Measurements from ENCODE around the gene ERP27. TPM values are rescaled to one million over a fixed set of nuclear protein-coding genes. Genes with fewer than 3 reads are reported as not detected.

ERP27 gene
- total RNA-seq, 1 experiment from 2014 or later: not detected

DNA sequence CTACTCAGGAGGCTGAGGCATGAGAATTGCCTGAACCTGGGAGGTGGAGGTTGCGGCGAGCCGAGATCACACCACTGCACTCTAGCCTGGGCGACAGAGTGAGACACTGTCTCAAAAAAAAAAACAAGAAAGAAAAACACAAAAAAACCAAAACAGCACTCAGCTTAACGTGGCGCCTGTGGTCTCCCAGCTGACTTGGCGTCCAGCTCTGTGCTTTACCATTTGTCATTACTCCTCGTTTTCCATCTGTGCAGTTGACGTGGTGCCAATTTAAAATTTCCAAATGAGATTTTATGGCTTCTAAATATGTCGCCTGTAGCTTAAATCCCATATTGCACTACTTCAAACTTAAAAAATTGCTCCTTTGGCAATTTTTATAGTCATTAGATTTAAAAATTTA, 54.7 kb downstream of the ERP27 start (continued):
- TF ChIP-seq, protein P1, sequence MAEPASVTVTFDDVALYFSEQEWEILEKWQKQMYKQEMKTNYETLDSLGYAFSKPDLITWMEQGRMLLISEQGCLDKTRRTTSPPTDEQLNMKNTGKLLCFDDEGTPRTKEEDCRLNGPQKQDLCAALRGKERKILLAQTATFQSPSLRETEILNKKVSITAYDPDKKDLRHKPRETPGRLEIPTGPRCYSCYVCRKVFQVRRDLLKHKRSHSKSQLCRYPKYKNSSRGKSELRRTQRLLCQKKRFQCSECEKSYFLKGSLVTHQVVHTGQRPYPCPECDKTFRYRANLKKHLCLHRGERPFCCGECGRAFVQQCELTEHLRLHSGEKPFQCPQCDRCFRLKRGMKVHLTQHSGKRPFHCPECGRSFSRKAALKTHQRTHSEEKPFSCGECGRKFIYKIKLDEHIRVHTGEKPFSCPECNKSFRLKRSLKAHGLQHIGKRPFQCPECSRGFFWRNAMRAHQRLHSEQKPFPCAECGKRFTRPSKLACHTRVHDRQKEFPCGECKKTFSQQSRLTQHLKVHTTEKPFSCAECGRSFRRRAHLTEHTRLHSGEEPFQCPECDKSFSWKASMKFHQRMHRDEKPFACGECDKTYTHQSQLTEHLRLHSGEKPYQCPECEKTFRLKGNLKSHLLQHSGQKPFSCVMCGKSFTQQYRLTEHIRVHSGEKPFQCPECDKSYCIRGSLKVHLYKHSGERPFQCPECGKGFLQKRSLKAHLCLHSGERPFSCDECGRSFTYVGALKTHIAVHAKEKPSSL (CRISPR knock-in tag; conservative IDR thresholded peaks at IDR 0.05): no peak
- TF ChIP-seq ZBTB21 (CRISPR knock-in tag; IDR thresholded peaks at IDR 0.05; ENCODE audit: borderline replicate concordance) (no peak), ELF4 (CRISPR knock-in tag; IDR thresholded peaks at IDR 0.05; ENCODE audit: low read depth) (no peak)

DNA sequence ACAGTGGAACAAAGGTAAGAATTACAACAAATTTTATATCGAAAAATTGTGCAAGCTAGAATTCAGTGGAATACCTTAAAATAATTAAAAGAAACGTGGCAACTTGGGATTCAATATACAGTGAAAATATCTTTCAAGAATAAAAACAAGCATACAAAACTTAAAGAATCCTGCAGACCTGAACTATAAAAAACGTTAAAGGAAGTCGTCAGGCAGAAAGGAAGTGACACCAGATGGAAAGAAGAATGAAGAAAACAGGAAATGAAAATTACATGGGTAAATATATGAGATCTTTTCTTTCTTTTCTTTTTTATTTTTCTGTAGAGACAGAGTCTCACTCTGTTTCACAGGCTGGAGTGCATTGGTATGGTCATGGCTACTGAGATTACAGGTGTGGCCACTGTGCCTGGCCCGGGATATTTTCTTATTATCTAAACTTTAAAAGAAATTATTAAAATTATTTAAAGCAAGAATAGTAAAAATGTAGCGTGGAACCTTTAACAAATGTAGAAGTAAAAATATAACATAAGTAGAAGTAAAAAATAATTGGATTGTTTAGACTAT, 57.4 kb downstream of the ERP27 start:
- no peaks in the 10 kb centered on the region for H3K4me1 Mint-ChIP-seq
- TF ChIP-seq ZBTB21 (CRISPR knock-in tag; IDR thresholded peaks at IDR 0.05; ENCODE audit: borderline replicate concordance) (no peak), IRF2 (CRISPR knock-in tag; IDR thresholded peaks at IDR 0.05; ENCODE audit: borderline replicate concordance, low read depth) (no peak), RELA (CRISPR knock-in tag; IDR thresholded peaks at IDR 0.05; ENCODE audit: borderline replicate concordance) (no peak), SMAD3 (CRISPR knock-in tag; IDR thresholded peaks at IDR 0.05; ENCODE audit: borderline replicate concordance) (no peak), CBFB (CRISPR knock-in tag; IDR thresholded peaks at IDR 0.05; ENCODE audit: low read depth) (no peak), ZNF423 (CRISPR knock-in tag; IDR thresholded peaks at IDR 0.05) (no peak)
- TF ChIP-seq, protein P2, sequence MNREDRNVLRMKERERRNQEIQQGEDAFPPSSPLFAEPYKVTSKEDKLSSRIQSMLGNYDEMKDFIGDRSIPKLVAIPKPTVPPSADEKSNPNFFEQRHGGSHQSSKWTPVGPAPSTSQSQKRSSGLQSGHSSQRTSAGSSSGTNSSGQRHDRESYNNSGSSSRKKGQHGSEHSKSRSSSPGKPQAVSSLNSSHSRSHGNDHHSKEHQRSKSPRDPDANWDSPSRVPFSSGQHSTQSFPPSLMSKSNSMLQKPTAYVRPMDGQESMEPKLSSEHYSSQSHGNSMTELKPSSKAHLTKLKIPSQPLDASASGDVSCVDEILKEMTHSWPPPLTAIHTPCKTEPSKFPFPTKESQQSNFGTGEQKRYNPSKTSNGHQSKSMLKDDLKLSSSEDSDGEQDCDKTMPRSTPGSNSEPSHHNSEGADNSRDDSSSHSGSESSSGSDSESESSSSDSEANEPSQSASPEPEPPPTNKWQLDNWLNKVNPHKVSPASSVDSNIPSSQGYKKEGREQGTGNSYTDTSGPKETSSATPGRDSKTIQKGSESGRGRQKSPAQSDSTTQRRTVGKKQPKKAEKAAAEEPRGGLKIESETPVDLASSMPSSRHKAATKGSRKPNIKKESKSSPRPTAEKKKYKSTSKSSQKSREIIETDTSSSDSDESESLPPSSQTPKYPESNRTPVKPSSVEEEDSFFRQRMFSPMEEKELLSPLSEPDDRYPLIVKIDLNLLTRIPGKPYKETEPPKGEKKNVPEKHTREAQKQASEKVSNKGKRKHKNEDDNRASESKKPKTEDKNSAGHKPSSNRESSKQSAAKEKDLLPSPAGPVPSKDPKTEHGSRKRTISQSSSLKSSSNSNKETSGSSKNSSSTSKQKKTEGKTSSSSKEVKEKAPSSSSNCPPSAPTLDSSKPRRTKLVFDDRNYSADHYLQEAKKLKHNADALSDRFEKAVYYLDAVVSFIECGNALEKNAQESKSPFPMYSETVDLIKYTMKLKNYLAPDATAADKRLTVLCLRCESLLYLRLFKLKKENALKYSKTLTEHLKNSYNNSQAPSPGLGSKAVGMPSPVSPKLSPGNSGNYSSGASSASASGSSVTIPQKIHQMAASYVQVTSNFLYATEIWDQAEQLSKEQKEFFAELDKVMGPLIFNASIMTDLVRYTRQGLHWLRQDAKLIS (CRISPR knock-in tag; IDR thresholded peaks at IDR 0.05; ENCODE audit: borderline replicate concordance): no peak
- no peak overlapping the region for H3K27ac Mint-ChIP-seq
- H3K36me3 Mint-ChIP-seq: no peaks in the 10 kb centered on the region
- no peaks in the 10 kb centered on the region for H3K9me3 Mint-ChIP-seq
- DNase-seq (ENCODE audit: low spot score): no peak
- ChIA-PET POLR2A (no interaction called here), CTCF (no interaction called here)
- ATAC-seq: no peak
- no peaks in the 10 kb centered on the region; the same call in 1 of the 2 replicates for H3K27me3 Mint-ChIP-seq (ENCODE audit: low read depth)
- H3K4me3 Mint-ChIP-seq: no peak overlapping the region

DNA sequence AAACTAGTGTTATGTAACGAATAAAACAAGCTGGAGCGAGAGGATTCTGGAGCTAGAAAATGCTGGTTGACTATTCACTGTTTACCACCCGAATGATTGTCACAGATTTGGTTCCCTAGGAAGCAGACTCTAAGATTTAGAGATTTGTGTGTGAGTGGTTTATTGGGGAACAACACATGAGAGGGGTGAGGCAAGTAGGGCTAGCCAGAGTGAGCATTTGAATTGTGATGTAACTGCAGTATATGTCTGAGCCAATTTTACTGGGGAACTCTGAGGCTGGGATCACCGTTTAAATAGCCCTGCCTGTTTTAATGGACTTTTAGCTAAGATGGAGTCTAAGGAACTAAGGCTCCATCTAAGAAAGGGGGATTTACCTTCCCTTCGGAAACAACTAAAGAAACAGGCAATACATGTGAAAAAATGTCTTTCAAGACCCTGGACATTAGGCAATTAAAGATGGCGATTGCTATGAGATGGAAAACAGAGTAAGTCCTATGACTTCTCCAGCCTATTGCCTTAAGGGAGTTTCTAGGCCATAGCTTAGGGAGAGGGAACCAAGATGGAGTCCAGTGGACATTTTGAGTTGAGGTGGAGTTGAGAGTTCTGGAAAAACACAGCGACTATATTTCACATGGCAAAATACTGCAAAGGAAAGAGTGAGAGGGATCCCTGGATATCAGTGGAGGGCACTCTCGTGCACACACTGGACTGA, 59.0 kb downstream of the ERP27 start:
- H3K27me3 Mint-ChIP-seq (ENCODE audit: low read depth): no peaks in the 10 kb centered on the region
- no peak overlapping the region for H3K4me3 Mint-ChIP-seq
- H3K36me3 Mint-ChIP-seq: no peaks in the 10 kb centered on the region
- ChIA-PET POLR2A (no interaction called here), CTCF (no interaction called here)
- H3K4me1 Mint-ChIP-seq: no peaks in the 10 kb centered on the region
- ATAC-seq (no peak), DNase-seq (ENCODE audit: low spot score) (no peak)
- no peak overlapping the region for H3K27ac Mint-ChIP-seq
- no peaks in the 10 kb centered on the region for H3K9me3 Mint-ChIP-seq
- TF ChIP-seq ZNF317 (CRISPR knock-in tag; IDR thresholded peaks at IDR 0.05; ENCODE audit: borderline replicate concordance, low read depth) (no peak), SMAD4 (CRISPR knock-in tag; IDR thresholded peaks at IDR 0.05) (no peak), PRRX2 (CRISPR knock-in tag; IDR thresholded peaks at IDR 0.05) (no peak), ZBTB21 (CRISPR knock-in tag; IDR thresholded peaks at IDR 0.05; ENCODE audit: borderline replicate concordance) (no peak), ZNF423 (CRISPR knock-in tag; IDR thresholded peaks at IDR 0.05) (no peak), ATF1 (CRISPR knock-in tag; IDR thresholded peaks at IDR 0.05) (no peak), OVOL2 (CRISPR knock-in tag; IDR thresholded peaks at IDR 0.05; ENCODE audit: borderline replicate concordance) (no peak), FOXK1 (CRISPR knock-in tag; IDR thresholded peaks at IDR 0.05) (no peak)
- TF ChIP-seq, protein P3, sequence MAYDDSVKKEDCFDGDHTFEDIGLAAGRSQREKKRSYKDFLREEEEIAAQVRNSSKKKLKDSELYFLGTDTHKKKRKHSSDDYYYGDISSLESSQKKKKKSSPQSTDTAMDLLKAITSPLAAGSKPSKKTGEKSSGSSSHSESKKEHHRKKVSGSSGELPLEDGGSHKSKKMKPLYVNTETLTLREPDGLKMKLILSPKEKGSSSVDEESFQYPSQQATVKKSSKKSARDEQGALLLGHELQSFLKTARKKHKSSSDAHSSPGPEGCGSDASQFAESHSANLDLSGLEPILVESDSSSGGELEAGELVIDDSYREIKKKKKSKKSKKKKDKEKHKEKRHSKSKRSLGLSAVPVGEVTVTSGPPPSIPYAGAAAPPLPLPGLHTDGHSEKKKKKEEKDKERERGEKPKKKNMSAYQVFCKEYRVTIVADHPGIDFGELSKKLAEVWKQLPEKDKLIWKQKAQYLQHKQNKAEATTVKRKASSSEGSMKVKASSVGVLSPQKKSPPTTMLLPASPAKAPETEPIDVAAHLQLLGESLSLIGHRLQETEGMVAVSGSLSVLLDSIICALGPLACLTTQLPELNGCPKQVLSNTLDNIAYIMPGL (CRISPR knock-in tag; IDR thresholded peaks at IDR 0.05): no peak
- TF ChIP-seq, protein P4, sequence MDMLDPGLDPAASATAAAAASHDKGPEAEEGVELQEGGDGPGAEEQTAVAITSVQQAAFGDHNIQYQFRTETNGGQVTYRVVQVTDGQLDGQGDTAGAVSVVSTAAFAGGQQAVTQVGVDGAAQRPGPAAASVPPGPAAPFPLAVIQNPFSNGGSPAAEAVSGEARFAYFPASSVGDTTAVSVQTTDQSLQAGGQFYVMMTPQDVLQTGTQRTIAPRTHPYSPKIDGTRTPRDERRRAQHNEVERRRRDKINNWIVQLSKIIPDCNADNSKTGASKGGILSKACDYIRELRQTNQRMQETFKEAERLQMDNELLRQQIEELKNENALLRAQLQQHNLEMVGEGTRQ (CRISPR knock-in tag; IDR thresholded peaks at IDR 0.05): no peak
- TF ChIP-seq, protein P5, sequence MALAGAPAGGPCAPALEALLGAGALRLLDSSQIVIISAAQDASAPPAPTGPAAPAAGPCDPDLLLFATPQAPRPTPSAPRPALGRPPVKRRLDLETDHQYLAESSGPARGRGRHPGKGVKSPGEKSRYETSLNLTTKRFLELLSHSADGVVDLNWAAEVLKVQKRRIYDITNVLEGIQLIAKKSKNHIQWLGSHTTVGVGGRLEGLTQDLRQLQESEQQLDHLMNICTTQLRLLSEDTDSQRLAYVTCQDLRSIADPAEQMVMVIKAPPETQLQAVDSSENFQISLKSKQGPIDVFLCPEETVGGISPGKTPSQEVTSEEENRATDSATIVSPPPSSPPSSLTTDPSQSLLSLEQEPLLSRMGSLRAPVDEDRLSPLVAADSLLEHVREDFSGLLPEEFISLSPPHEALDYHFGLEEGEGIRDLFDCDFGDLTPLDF (CRISPR knock-in tag; IDR thresholded peaks at IDR 0.05): no peak

Data from WTC11 (cell line).